Measurements from ENCODE around the gene FAM43A.

Gene FAM43A

GRCh38 chr3:194685718-194686413 lies at the start of gene FAM43A:
Gene FAM43A, plus strand, starts transcription at chr3:194685883. Its CDS starts 944 bp downstream, at chr3:194686827.
- DNase-seq (ENCODE audit: insufficient read length, low spot score) (no peak), FAIRE-seq (peak; percentile 11)

- FAIRE-seq (no peak), DNase-seq (ENCODE audit: insufficient read length, low spot score) (no peak)
Measured at GRCh38 chr3:194637066-194637465, 48.6 kb upstream of the FAM43A start.

- DNase-seq (ENCODE audit: insufficient read length, low spot score) (no peak), FAIRE-seq (no peak)
Measured at GRCh38 chr3:194637541-194638400, 47.9 kb upstream of the FAM43A start.

GRCh38 chr3:194638991-194639605 lies 46.6 kb upstream of the FAM43A start:
- DNase-seq (ENCODE audit: insufficient read length, low spot score), result no peak
- no peak for FAIRE-seq

- DNase-seq (ENCODE audit: insufficient read length, low spot score), result no peak
- FAIRE-seq, result no peak
Measured at GRCh38 chr3:194640829-194641228, 44.9 kb upstream of the FAM43A start.

DNA sequence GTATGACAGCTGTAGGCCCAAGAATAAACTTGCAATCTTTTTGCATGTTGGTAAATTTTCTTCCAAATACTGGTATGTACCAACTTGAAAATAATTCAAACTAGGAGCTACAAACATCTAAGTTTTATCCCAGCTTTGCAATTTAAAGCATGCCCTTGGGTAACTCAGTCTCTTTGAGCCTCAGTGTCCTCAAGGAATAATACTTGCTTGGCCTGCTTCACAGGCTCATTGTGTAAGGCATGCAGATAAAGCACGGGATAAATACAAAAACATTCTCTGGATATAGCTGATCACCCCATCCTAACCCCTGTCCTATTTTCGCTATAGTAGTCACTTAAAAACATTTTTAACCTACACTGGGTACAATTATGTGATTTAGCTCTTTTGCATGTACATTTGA lies 42.9 kb upstream of the FAM43A start:
- DNase-seq (ENCODE audit: insufficient read length, low spot score) (no peak), FAIRE-seq (no peak)

DNA sequence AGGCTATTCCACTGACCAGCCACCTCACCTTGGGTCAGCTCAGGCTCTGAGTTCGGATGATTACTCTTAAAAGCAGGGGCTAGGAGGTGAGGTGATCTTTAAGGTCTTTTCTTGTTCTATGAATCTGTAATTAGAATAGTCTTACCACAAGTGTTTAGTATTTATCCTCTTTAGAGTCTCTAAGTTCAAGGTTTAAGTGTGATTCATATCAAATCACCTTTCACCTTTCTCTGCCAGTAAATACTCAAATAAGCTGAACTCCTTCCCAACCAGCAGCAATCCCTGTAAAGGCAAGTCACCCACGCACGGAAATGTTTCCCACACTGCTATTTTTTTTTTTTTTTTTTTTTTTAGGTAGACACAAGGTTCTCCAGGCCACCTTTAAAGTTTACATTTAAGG lies 37.9 kb upstream of the FAM43A start:
- FAIRE-seq (no peak), DNase-seq (ENCODE audit: insufficient read length, low spot score) (no peak)

DNA sequence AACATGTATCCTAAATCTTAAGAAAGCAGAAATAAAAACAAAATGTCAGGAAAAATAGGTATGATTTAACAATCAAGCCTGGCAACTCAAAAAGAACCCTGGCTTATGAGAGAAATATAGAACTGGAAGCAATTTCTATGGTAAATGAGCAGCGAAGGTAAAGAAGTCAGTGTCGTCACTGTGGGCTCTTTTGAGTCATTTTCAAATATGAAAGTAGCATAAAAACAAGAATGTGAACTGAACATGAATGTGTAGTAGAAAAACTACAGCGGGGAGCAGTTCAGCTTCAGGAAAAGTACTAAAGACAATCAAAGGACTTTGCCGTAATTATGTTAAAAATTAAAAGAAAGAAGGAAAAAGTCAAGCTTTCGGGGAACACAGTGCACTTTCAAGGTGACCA lies 31.2 kb upstream of the FAM43A start:
- DNase-seq (ENCODE audit: insufficient read length, low spot score), result no peak
- FAIRE-seq, result peak; percentile 68

DNA sequence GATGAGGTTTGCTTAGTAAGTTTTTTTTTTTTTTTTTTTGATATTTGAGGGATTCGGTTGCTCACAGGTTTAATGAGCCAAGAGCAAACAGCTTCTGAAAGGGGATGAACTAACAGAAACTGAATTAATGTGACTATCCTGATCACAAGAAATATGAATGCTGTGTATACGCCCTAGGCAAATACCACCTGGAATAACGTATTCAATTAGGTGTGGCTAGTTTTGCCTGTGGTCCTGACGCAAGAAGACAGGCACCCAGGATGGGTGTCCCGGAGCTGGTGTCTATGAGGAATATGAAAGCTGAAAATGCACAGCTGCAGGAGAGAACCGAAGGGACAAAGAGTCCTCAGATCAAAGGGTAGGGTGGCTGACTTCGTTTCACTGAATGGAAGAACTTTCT lies 28.2 kb upstream of the FAM43A start:
- DNase-seq (ENCODE audit: insufficient read length, low spot score) (no peak), FAIRE-seq (no peak)

- DNase-seq (ENCODE audit: insufficient read length, low spot score) (no peak), FAIRE-seq (no peak)
Measured at GRCh38 chr3:194658477-194659242, 27.0 kb upstream of the FAM43A start.

DNA sequence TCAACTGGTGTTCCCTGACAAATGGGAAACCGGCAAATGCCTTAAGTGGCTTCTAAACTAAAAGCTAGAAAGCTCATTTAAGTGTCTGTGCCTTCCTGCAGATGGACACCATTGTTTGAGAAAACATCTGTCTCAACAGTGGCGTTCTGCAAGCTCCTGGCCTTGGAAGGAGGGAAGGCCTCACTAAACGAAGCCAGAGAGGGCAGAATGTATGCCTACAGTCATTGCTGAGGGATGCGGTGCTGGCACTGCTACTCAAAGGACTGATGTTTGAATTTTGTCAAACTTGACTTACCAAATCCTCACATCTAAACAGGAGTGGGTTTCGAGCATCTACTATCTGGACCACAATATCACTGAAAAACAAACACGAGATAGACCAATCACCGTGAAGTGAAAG lies 25.9 kb upstream of the FAM43A start:
- no peak for FAIRE-seq

GRCh38 chr3:194661374-194661773 lies 24.3 kb upstream of the FAM43A start:
- DNase-seq (ENCODE audit: insufficient read length, low spot score), result no peak
- no peak for FAIRE-seq

More for the DNA sequence above, 25.9 kb upstream of the FAM43A start:
- no peak for DNase-seq (ENCODE audit: insufficient read length, low spot score)

GRCh38 chr3:194661946-194662345 lies 23.7 kb upstream of the FAM43A start:
- DNase-seq (ENCODE audit: insufficient read length, low spot score) (no peak), FAIRE-seq (no peak)

DNA sequence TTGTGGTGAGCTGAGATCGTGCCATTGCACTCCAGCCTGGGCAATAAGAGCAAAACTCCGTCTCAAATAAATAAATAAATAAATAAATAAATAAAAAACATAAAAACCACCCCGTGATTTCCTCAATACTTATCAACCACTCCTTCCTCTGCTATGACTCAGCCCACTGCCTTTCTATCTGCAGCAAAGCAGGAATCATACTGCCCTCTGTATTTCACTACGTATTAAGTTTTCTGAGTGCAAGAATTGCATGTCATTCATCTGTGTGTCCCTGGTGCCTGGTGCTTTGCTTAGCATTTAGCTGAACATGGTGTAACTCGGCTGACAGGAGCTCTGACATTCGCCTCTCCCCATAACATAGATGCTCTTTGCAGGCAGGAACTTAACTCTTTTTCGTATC lies 20.8 kb upstream of the FAM43A start:
- FAIRE-seq, result no peak
- DNase-seq (ENCODE audit: insufficient read length, low spot score), result no peak

GRCh38 chr3:194667363-194667762 lies 18.3 kb upstream of the FAM43A start:
- no peak for FAIRE-seq
- DNase-seq (ENCODE audit: insufficient read length, low spot score), result no peak

DNA sequence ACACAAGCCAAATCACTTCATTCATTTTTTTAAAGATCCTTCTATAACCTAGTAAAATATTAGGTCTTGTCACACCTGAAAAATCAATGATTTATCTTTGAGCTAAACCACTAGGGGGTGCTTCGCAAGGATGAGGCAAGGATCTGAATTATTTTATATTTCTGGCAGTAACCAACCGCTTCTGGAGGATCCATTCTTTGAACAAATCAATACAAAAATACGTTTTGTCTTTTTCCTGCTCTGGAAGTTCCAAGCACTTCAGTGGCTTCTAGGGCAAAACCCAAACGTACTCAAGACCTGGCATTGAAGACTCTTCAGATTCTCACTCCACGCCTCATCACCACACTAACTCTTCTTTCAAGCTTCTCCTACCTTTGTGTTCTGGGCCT lies 14.2 kb upstream of the FAM43A start:
- no peak for FAIRE-seq
- DNase-seq (ENCODE audit: insufficient read length, low spot score), result no peak

DNA sequence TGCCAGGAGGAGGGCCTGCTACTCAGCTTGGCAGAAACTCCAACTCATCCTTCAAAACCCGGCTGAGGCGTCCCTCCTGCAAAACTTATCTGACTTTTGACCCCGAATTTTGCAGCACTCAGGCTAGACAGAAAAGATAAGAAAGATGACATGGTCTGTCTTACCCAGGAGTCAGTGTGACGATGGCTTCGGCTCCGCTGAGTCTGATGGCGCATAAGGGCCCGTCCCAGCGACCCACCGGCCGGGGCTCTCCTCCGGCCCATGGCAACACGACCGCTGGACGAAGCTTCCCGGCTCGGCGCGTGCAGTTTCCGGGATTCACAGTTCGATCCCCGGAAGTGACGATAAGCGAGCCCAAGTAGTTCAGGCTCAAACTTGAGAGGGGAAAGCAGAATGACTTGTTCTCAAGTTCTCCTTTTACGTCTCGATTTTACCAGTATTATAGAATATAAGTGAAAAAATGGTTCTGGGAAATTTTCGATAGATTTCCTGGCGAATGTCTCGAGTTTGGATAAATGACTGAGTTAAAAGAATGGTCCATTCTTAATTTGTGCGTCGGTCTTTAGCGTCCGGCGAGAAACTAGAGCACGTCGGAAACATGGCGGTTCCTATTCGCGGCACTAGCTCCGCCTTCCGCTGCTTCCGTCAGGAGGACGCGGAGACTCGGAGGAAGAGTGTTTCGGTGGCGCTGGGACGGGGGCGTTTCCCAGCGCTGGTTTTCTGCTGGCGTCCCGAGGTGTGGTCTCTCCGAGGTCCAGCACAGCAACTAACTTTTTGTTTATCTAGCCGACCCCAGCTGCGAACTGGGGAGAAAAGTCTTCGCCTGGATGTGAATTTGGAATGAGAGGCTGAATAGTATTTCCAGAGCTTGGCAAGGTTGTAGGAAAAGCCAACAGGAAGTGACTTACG lies 13.5 kb upstream of the FAM43A start, which contains the start of gene LSG1:
LSG1 (minus strand) TSS at position 292 of the 909 bp plus-strand sequence; CDS start at position 263, 29 bp downstream.
- peak; percentile 95 for FAIRE-seq
- DNase-seq (ENCODE audit: insufficient read length, low spot score), result no peak

DNA sequence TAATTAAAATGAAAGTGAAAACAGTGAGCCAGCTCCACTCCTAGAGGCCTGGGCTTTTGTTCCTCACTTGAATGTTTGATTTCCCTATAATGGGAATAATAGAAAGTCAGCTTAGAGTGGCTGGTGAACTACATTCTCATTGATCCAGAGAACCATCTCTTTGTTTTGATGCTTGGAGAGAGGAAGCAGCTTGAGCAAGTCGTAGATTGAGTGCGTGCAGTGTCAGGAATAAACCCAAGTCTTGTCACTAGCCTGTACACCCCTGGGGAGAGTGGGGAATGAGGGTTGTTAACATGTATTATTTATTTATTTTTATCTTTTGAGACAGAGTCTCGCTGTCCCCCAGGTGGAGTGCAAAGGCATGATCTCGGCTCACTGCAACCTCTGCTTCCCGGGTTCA lies 12.8 kb upstream of the FAM43A start:
- DNase-seq (ENCODE audit: insufficient read length, low spot score), result no peak
- FAIRE-seq, result no peak

- FAIRE-seq (no peak), DNase-seq (ENCODE audit: insufficient read length, low spot score) (no peak)
Measured at GRCh38 chr3:194673761-194674160, 11.9 kb upstream of the FAM43A start.

All from GM19239 (cell line).